Karpas-422 (cell line): ENCODE results near the gene SUMF1. TPM values are rescaled to one million over a fixed set of nuclear protein-coding genes. Genes with fewer than 3 reads are reported as not detected.

Source experiments
- DNase-seq: peaks from one replicate; pipeline ENCODE4 v3.0.0-alpha.2; 2015
- H2AFZ ChIP-seq: fragments of 200-600 bp; sonication (generic); 2 replicates; pipeline ENCODE4 v1.6.1; 2014; ENCODE audit warnings: antibody characterized with exemption, low read length, mixed read lengths
- H3K27ac ChIP-seq: fragments of 200-600 bp; sonication (generic); 2 replicates; pipeline ENCODE4 v1.5.1; 2014; ENCODE audit warnings: mild to moderate bottlenecking, low read length, moderate library complexity
- H3K27me3 ChIP-seq: fragments of 200-600 bp; sonication (generic); 2 replicates; pipeline ENCODE4 v1.6.1; 2014; ENCODE audit warnings: low read length, mixed read lengths
- H3K36me3 ChIP-seq: fragments of 200-600 bp; sonication (generic); 2 replicates; pipeline ENCODE4 v1.6.1; 2014; ENCODE audit warnings: low read length, mixed read lengths; ENCODE audit not compliant: insufficient read depth
- H3K4me1 ChIP-seq: fragments of 200-600 bp; sonication (generic); 2 replicates; pipeline ENCODE4 v1.6.1; 2014; ENCODE audit warnings: mild to moderate bottlenecking, low read length, mixed read lengths
- H3K4me2 ChIP-seq: fragments of 200-600 bp; sonication (generic); 2 replicates; pipeline ENCODE4 v1.6.1; 2014; ENCODE audit warnings: low read length, low read depth, mild to moderate bottlenecking; ENCODE audit not compliant: poor library complexity, severe bottlenecking
- H3K4me3 ChIP-seq: fragments of 200-600 bp; sonication (generic); 2 replicates; pipeline ENCODE4 v1.5.1; 2014; ENCODE audit warnings: mild to moderate bottlenecking, antibody characterized with exemption, low read length, mixed read lengths
- H3K79me2 ChIP-seq: fragments of 200-600 bp; sonication (generic); 2 replicates; pipeline ENCODE4 v1.6.1; 2014; ENCODE audit warnings: mild to moderate bottlenecking, low read length, mixed read lengths
- H3K9ac ChIP-seq: fragments of 200-600 bp; sonication (generic); 2 replicates; pipeline ENCODE4 v1.6.0; 2014; ENCODE audit warnings: low read length
- H3K9me2 ChIP-seq: fragments of 200-600 bp; sonication (generic), shearing (Covaris generic); replicated peaks from 2 replicates; pipeline ENCODE4 v1.6.0; 2014; ENCODE audit warnings: mild to moderate bottlenecking, low read length, moderate library complexity; ENCODE audit not compliant: insufficient read depth
- H3K9me3 ChIP-seq: fragments of 300-700, 200-600 bp; sonication (generic); 2 replicates; pipeline ENCODE4 v1.6.1; 2014; ENCODE audit warnings: low read length, mixed read lengths
- H4K20me1 ChIP-seq: fragments of 200-600 bp; sonication (generic); 2 replicates; pipeline ENCODE4 v1.6.1; 2014; ENCODE audit warnings: mild to moderate bottlenecking, antibody characterized with exemption, low read length, low read depth; ENCODE audit not compliant: insufficient read depth
- total RNA-seq: library from RNA; depleted of rRNA; stranded (reverse); fragments of >200 nt; shearing (Covaris generic); gene quantifications from 2 replicates; pipeline ENCODE4 v1.2.3, GENCODE V29; 2014; ENCODE audit warnings: low replicate concordance

Gene SUMF1
- total RNA-seq, 1 experiment from 2014 or later = 13.5 TPM

DNA sequence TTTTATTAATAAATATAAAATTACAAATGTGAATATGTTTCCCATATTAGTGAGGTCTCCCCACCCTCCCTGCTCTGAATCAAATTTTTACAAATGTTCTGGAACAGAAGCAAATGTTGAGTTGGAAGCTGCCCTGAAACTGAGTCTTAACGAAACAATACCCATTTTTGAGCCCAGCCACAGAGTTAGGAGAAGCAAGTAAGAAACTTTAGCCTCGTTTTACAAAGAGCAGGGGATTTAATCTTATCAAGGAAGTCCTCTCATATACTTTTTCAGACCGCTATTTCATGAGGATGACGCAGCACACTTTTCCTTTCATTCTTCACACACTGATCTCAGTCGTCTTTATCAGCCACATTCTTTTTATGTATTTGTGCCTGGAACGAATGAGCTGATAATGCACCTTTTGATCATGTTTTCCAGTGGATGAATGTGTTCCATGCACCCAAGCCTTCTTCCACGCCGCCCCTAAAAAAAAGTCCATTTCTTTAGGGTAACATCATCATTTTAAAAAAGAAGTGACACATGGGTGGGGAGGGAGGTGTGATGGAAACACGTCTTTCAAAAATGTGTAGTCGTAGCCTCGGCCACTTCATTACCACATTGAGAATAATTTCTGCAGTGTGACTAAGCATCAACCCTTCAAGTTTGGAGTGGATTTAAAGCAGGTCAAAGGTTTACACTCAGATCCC is 115.8 kb downstream of the SUMF1 start:
- H3K9me2 ChIP-seq = no peaks in the 10 kb centered on the region
- no peak overlapping the region for H3K27ac ChIP-seq
- no peaks in the 10 kb centered on the region for H3K79me2 ChIP-seq
- no peaks in the 10 kb centered on the region for H3K9me3 ChIP-seq
- peak; percentile 7 for DNase-seq
- H2AFZ ChIP-seq = no peak overlapping the region
- no peak overlapping the region for H3K4me2 ChIP-seq
- H3K4me3 ChIP-seq = no peak overlapping the region
- H4K20me1 ChIP-seq = no peaks in the 10 kb centered on the region
- no peak overlapping the region for H3K9ac ChIP-seq
- H3K36me3 ChIP-seq = no peaks in the 10 kb centered on the region
- H3K27me3 ChIP-seq = no peaks in the 10 kb centered on the region
- H3K4me1 ChIP-seq = no peaks in the 10 kb centered on the region

DNA sequence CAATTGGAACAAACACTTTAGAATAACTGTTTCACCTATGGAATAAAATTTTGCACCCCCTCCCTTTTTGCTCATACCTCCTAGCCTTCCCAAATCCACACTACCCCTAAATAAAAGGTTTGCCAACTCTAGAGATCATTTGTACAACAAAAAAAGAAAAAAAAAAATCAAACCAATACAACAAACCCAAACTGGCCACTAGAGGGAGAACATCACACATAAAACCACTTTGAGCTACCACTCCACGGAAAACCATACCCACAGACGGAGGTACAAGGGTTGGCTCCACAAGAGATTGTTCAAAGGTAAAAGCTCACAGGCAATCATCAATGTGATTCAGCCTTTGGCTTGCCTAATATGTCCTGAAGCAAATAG is 116.3 kb downstream of the SUMF1 start:
- Histone ChIP-seq H3K9me2 (no peaks in the 10 kb centered on the region), H3K36me3 (no peaks in the 10 kb centered on the region), H3K4me2 (no peak overlapping the region), H4K20me1 (no peaks in the 10 kb centered on the region), H2AFZ (no peak overlapping the region), H3K4me3 (no peak overlapping the region), H3K9me3 (no peaks in the 10 kb centered on the region), H3K79me2 (no peaks in the 10 kb centered on the region), H3K27me3 (no peaks in the 10 kb centered on the region), H3K4me1 (no peaks in the 10 kb centered on the region), H3K27ac (no peak overlapping the region), H3K9ac (no peak overlapping the region)
- DNase-seq = peak; percentile 82

DNA sequence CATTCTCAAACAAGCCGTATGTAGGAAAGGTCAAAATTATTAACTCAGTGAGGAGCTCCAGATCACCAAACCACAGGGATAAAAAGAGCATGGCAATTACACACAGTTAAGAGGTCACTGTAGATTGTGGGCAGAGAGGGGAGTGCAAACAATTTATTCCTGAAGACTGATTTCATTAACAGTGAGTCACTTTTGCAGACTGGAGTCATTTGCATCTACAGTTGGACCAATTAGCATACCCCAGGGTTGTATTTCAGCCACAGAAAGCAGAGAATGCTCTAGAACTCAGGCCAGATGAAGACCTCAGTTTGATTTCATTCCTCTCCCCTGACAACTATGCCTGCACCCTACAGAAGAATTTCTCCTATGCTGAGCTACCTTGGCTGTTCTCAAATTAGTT is 123.8 kb downstream of the SUMF1 start:
- Histone ChIP-seq H3K27me3 (no peaks in the 10 kb centered on the region), H3K4me3 (no peak overlapping the region)
- no peak for DNase-seq

DNA sequence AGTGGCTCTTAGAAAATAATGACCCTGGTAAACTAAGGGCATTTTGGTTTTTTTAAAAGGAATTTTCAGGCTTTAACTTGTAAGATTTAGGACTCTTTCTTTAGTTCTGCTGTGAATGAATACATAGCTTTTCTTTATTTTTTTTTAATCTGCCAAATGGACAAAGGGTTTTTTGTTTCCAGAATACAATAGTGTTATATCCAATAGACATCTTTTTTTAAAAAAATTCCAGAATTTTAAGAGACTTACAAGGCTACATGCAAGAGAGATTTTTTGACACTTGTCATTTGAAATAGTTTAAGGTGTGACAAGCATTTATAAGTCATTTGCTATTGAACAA is 125.8 kb downstream of the SUMF1 start:
- Histone ChIP-seq H3K79me2 (no peaks in the 10 kb centered on the region), H3K27me3 (no peaks in the 10 kb centered on the region), H3K9me2 (no peaks in the 10 kb centered on the region), H3K4me2 (no peak overlapping the region), H3K9me3 (no peaks in the 10 kb centered on the region), H3K9ac (no peak overlapping the region), H2AFZ (no peak overlapping the region), H3K4me1 (no peaks in the 10 kb centered on the region), H4K20me1 (no peaks in the 10 kb centered on the region), H3K4me3 (no peak overlapping the region), H3K36me3 (no peaks in the 10 kb centered on the region), H3K27ac (no peak overlapping the region)
- peak; percentile 9 for DNase-seq

More for the DNA sequence above, 123.8 kb downstream of the SUMF1 start:
- no peaks in the 10 kb centered on the region for H4K20me1 ChIP-seq
- no peaks in the 10 kb centered on the region for H3K36me3 ChIP-seq
- H3K79me2 ChIP-seq = no peaks in the 10 kb centered on the region
- H3K4me2 ChIP-seq = no peak overlapping the region
- H3K27ac ChIP-seq = no peak overlapping the region
- no peak overlapping the region for H2AFZ ChIP-seq
- no peaks in the 10 kb centered on the region for H3K4me1 ChIP-seq
- H3K9me3 ChIP-seq = no peaks in the 10 kb centered on the region
- no peak overlapping the region for H3K9ac ChIP-seq
- no peaks in the 10 kb centered on the region for H3K9me2 ChIP-seq

DNA sequence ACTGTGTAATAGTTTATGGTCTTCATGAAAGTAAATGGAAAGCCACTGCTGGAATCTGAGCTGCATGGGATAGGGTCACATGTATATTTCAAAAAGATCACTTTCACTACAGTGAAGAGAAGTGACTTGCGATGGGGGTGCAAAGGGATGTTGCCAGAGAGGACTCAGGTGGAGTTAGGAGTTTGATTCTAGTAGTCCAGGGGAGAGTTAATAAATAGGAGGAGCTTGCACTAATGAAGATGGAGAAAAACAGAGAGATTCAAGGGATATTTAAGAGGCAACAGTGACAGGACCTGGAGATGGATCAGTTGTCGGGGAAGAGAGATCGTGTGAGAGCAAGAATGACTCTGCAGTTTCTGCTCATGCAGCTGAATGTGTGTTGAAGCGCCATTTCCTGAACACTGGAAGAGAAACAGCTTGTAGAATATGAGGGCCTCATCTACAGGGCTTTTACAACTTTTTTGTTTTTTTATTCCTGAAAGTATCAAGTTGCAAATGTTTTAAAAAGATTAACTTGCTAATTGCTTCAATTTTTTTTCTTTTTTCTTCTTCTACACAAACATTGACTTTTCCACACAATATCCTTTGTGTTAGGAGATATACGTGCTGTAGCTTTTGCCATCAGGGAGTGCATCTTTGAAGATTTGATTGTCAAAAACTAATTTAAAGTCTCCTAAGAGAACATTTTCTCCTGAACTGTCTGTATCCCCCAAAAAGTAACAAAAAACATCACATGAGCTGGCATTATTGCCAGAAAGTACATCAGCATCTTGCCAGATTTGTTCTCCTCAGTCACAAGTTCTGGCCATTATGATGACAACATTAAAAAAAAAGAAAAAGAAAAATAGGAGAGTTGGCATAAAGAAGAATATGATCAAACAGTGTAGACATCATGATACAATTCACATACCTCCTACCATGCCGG is 126.4 kb downstream of the SUMF1 start:
- no peaks in the 10 kb centered on the region for H4K20me1 ChIP-seq
- H3K9me2 ChIP-seq = no peaks in the 10 kb centered on the region
- no peak overlapping the region for H3K4me2 ChIP-seq
- no peaks in the 10 kb centered on the region for H3K27me3 ChIP-seq
- no peak overlapping the region for H3K9ac ChIP-seq
- H3K79me2 ChIP-seq = no peaks in the 10 kb centered on the region
- H3K4me3 ChIP-seq = no peak overlapping the region
- H3K9me3 ChIP-seq = no peaks in the 10 kb centered on the region
- no peak for DNase-seq
- H3K27ac ChIP-seq = no peak overlapping the region
- H3K36me3 ChIP-seq = no peaks in the 10 kb centered on the region
- H3K4me1 ChIP-seq = no peaks in the 10 kb centered on the region
- H2AFZ ChIP-seq = no peak overlapping the region

DNA sequence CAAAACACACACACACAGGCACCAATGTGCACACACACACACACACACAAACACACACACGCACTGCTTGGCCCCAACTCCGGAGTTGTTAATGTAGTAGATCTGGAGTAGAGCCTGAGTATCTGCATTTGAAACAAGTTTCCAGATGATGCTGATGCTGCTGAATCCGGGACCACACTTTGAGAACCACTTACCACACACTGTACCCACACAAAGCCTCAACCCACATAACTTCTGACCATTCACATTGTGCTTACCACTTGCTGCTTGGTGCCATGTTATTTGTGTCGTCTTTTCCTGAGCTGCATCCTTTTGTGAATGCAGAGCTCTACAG is 127.0 kb downstream of the SUMF1 start:
- H3K9me2 ChIP-seq = no peaks in the 10 kb centered on the region
- H3K27ac ChIP-seq = no peak overlapping the region
- no peaks in the 10 kb centered on the region for H3K27me3 ChIP-seq
- DNase-seq = no peak
- H2AFZ ChIP-seq = no peak overlapping the region
- H3K36me3 ChIP-seq = no peaks in the 10 kb centered on the region
- H3K9ac ChIP-seq = no peak overlapping the region
- no peaks in the 10 kb centered on the region for H3K4me1 ChIP-seq
- no peaks in the 10 kb centered on the region for H3K9me3 ChIP-seq
- no peak overlapping the region for H3K4me2 ChIP-seq
- no peaks in the 10 kb centered on the region for H3K79me2 ChIP-seq
- H4K20me1 ChIP-seq = no peaks in the 10 kb centered on the region
- H3K4me3 ChIP-seq = no peak overlapping the region

DNA sequence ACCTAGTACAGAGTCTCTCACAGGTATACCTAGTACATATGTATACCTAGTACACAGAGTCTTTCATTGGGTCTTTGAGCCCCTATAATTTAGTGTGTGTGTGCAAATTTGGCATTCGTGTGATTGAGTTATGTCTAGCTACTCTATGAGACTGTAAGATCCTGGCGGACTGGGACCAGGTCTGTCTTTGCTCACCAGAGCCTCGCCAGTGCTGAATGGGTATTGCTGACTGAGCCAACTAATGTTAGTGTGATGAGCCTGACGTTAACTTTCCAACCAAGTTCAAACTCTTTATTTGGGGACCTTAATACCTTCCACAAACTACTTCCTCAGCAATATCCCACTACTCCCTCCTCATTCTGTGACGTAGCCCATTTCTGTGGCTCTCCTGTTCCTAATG is 128.3 kb downstream of the SUMF1 start:
- no peak overlapping the region for H2AFZ ChIP-seq
- no peaks in the 10 kb centered on the region for H4K20me1 ChIP-seq
- H3K27me3 ChIP-seq = no peaks in the 10 kb centered on the region
- H3K9me2 ChIP-seq = no peaks in the 10 kb centered on the region
- H3K36me3 ChIP-seq = no peaks in the 10 kb centered on the region
- H3K9me3 ChIP-seq = no peaks in the 10 kb centered on the region
- DNase-seq = no peak
- no peak overlapping the region for H3K27ac ChIP-seq
- H3K4me1 ChIP-seq = no peaks in the 10 kb centered on the region
- H3K9ac ChIP-seq = no peak overlapping the region
- no peak overlapping the region for H3K4me2 ChIP-seq
- H3K79me2 ChIP-seq = no peaks in the 10 kb centered on the region
- no peak overlapping the region for H3K4me3 ChIP-seq

DNA sequence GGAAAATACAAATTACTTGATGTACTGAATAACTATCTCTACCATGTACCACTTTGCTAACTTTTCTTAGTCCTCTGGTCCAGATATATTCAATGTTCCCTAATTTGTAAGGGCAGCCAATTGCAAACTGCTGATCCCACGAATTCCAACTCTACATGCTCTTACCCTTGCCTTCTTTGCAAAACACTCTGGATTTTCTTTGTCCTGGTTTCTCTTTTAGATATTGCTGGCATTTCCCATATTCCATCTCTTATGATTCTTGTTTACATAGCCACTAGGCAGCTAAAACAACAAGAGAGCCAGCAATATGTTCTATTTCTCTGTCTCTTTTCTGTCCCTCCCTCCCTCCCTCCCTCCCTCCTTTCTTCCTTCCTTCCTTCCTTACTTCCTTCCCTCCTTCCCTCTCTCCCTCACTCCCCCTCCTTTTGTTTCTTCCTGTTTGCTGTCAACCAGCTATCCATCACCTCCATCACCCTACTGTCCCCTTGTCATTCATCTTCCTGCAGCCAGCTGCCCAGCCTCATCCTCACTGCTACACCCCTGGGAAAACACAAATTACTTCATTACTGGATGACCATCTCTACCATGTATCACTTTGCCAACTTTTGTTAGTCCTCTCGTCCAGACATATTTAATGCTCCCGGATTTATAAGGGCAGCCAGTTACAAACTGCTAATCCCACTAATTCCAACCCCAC is 130.1 kb downstream of the SUMF1 start:
- no peak for DNase-seq
- Histone ChIP-seq H3K79me2 (no peaks in the 10 kb centered on the region), H2AFZ (no peak overlapping the region)

More for the DNA sequence above, 130.1 kb downstream of the SUMF1 start:
- Histone ChIP-seq H3K4me1 (no peaks in the 10 kb centered on the region), H4K20me1 (no peaks in the 10 kb centered on the region), H3K4me2 (no peak overlapping the region), H3K27me3 (no peaks in the 10 kb centered on the region), H3K4me3 (no peak overlapping the region), H3K9ac (no peak overlapping the region), H3K27ac (no peak overlapping the region), H3K9me3 (no peaks in the 10 kb centered on the region), H3K36me3 (no peaks in the 10 kb centered on the region), H3K9me2 (no peaks in the 10 kb centered on the region)
